Ishikawa (cell line): Measurements from ENCODE around the gene TTC16.

ENCODE experiments used
- CEBPB ChIP-seq: IDR thresholded peaks from 2 replicates; pipeline ENCODE4 v1.6.1; 2012
- CREB1 ChIP-seq: IDR thresholded peaks from 2 replicates; pipeline ENCODE4 v1.6.1; 2012; ENCODE audit warnings: low read depth
- EGR1 ChIP-seq: IDR thresholded peaks from 2 replicates; pipeline ENCODE4 v1.6.1; 2012
- EP300 ChIP-seq: IDR thresholded peaks from 2 replicates; pipeline ENCODE4 v1.6.1; 2012; ENCODE audit warnings: borderline replicate concordance
- FOXM1 ChIP-seq: IDR thresholded peaks from 2 replicates; pipeline ENCODE4 v1.6.1; 2012; ENCODE audit warnings: low read depth, borderline replicate concordance
- NFIC ChIP-seq: IDR thresholded peaks from 2 replicates; pipeline ENCODE4 v1.6.1; 2012
- RAD21 ChIP-seq: IDR thresholded peaks from 2 replicates; pipeline ENCODE4 v1.6.1; 2012; ENCODE audit warnings: low read depth
- TAF1 ChIP-seq: IDR thresholded peaks from 2 replicates; pipeline ENCODE4 v1.6.1; 2012; ENCODE audit warnings: low read depth, mild to moderate bottlenecking
- TCF12 ChIP-seq: IDR thresholded peaks from 2 replicates; pipeline ENCODE4 v1.6.1; 2012; ENCODE audit warnings: low read depth
- TEAD4 ChIP-seq: IDR thresholded peaks from 2 replicates; pipeline ENCODE4 v1.6.1; 2012
- YY1 ChIP-seq: IDR thresholded peaks from 2 replicates; pipeline ENCODE4 v1.6.1; 2012; ENCODE audit warnings: low read depth
- ZBTB7A ChIP-seq: IDR thresholded peaks from 2 replicates; pipeline ENCODE4 v1.6.1; 2012; ENCODE audit warnings: low read depth
- TF ChIP-seq, protein P1 (sequence below): IDR thresholded peaks from 2 replicates; pipeline ENCODE4 v1.6.1; 2012
- TF ChIP-seq, protein P2 (sequence below): IDR thresholded peaks from 2 replicates; pipeline ENCODE4 v1.6.1; 2012; ENCODE audit warnings: low read depth, mild to moderate bottlenecking
- TF ChIP-seq, protein P3 (sequence below): IDR thresholded peaks from 2 replicates; pipeline ENCODE4 v1.6.1; 2012

TTC16 gene

DNA sequence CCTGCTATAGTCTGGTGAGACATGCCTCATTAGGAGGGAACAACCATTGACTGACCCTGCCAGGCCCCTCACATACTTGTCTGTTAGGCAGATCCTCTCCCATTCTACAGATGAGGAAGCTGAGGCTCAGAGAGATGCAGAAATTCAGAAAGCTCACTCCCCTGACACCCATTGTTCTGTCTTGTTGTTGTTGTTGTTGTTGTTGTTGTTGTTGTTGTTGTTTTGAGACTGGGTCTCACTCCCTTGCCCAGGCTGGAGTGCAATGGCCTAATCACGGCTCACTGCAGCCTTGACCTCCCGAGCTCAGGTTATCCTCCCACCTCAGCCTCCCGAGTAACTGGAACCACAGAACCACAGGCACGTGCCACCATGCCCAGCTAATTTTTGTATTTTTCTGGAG, 22.2 kb upstream of the TTC16 start:
- no peak for TF ChIP-seq ZBTB7A
- no peak for TF ChIP-seq TEAD4
- TF ChIP-seq EGR1 = no peak
- TF ChIP-seq TCF12 = no peak
- TF ChIP-seq TAF1 = no peak
- TF ChIP-seq, protein P1, sequence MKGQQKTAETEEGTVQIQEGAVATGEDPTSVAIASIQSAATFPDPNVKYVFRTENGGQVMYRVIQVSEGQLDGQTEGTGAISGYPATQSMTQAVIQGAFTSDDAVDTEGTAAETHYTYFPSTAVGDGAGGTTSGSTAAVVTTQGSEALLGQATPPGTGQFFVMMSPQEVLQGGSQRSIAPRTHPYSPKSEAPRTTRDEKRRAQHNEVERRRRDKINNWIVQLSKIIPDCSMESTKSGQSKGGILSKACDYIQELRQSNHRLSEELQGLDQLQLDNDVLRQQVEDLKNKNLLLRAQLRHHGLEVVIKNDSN = no peak
- TF ChIP-seq NFIC = no peak
- no peak for TF ChIP-seq CREB1
- TF ChIP-seq RAD21 = no peak
- no peak for TF ChIP-seq CEBPB
- TF ChIP-seq, protein P2, sequence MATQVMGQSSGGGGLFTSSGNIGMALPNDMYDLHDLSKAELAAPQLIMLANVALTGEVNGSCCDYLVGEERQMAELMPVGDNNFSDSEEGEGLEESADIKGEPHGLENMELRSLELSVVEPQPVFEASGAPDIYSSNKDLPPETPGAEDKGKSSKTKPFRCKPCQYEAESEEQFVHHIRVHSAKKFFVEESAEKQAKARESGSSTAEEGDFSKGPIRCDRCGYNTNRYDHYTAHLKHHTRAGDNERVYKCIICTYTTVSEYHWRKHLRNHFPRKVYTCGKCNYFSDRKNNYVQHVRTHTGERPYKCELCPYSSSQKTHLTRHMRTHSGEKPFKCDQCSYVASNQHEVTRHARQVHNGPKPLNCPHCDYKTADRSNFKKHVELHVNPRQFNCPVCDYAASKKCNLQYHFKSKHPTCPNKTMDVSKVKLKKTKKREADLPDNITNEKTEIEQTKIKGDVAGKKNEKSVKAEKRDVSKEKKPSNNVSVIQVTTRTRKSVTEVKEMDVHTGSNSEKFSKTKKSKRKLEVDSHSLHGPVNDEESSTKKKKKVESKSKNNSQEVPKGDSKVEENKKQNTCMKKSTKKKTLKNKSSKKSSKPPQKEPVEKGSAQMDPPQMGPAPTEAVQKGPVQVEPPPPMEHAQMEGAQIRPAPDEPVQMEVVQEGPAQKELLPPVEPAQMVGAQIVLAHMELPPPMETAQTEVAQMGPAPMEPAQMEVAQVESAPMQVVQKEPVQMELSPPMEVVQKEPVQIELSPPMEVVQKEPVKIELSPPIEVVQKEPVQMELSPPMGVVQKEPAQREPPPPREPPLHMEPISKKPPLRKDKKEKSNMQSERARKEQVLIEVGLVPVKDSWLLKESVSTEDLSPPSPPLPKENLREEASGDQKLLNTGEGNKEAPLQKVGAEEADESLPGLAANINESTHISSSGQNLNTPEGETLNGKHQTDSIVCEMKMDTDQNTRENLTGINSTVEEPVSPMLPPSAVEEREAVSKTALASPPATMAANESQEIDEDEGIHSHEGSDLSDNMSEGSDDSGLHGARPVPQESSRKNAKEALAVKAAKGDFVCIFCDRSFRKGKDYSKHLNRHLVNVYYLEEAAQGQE = no peak
- TF ChIP-seq EP300 = no peak
- TF ChIP-seq, protein P3, sequence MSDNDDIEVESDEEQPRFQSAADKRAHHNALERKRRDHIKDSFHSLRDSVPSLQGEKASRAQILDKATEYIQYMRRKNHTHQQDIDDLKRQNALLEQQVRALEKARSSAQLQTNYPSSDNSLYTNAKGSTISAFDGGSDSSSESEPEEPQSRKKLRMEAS = no peak
- TF ChIP-seq FOXM1 = no peak

DNA sequence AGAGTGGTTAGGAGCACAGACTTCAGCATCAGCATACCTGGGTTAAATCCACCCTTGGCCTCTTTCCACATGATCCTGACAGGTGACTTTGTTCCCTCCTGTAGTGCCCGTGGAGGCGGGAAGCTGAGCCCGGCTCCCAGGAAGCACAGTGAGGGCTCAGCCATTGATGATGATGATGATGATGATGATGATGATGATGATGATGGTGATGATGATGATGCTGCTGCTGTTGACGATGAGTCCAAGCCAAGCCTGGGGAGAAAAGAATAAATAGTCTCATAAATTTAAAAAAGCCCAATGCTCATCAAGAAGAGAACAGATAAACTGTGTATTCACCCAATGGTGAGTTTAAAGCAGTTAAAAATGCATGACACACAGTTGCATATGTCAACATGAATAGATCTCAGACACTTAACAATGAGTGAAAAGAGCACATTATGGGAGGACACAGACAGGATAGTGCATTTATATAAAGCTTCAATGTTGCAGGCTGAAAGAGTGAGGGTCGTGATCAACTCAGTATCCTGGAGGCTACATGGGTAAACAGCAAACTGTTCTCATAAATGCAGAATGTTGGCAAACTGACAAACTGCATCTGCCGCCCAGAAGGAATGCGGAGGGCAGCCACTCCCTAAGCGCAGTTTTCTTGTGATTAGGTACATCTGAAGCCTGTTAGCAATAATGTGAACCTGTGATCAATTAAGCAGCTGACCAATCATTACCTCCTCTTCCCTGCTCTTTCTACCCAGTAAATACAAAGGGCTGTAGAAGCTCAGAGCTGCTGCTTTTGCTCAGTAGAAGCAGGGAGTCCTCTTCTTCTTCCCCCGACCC, 20.8 kb upstream of the TTC16 start:
- TF ChIP-seq CREB1 = no peak

DNA sequence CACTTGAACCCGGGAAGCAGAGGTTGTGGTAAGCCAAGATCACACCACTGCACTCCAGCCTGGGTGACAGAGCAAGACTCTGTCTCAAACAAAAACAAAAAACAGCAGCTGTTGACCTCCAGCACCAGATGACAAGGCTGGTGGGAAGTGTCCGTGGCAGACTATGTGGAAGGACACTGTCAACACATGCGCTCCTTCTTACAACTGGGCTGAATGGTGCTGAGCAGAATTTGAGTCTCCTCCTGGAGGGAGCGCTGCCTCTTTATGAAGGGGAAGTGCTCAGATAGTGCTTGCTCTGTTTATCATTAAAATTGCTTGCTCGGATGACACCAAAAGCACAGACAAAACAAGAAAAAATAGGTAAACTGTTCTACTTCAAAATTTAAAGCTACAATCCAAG, 18.3 kb upstream of the TTC16 start:
- TF ChIP-seq, protein P1 = no peak
- TF ChIP-seq ZBTB7A = no peak
- TF ChIP-seq TAF1 = no peak
- TF ChIP-seq EP300 = no peak
- no peak for TF ChIP-seq TEAD4
- no peak for TF ChIP-seq YY1
- TF ChIP-seq CREB1 = no peak
- no peak for TF ChIP-seq TCF12
- no peak for TF ChIP-seq RAD21
- no peak for TF ChIP-seq EGR1

DNA sequence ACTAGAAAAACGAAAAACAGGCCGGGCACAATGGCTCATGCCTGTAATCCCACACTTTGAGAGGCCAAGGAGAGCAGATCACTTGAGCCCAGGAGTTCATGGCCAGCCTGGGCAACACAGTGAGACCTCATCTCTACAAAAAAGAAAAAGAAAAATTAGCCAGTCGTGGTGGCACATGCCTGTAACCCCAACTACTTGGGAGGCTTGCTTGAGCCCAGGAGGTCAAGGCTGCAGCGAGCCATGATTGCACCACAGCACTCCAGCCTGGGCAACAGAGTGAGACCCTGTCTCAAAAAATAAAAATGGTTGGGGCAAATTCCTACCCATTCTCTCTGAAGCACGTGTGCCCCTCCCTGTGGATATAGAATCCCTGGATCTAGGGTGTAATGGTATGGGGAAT, 17.5 kb upstream of the TTC16 start:
- TF ChIP-seq ZBTB7A (no peak), FOXM1 (no peak)

DNA sequence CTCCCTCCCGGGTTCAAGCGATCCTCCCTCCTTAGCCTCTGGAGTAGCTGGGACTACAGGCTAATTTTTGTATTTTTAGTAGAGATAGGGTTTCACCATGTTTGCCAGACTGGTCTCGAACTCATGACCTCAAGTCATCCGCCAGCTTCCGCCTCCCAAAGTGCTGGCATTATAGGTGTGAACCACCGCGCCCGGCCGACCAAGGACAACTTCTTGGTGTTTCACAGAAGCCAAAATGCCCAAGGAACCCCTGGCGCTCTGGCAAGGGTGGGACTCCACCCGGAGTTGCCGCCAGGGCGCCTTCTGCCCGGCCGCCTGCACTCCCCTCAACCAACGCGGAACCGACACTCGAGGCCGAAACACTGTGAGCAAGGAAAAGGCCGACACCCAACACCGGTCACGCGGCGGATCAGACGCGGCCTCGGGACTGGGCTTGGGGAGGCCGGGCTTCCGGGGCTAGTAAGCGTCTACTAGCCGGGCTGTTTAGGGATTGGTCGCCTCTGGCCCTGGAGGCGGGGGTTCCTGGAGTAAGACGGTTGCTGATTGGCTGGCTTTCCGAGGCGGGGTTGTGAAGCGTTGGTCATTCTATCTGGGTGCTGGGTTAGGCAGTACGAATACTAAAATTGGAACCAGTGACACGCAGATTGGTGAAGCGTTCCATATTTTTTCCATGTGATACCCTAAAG, 16.8 kb upstream of the TTC16 start:
- 0 out of 2 replicates have a peak, but pooled peaks have one; percentile 50 for TF ChIP-seq TCF12
- TF ChIP-seq, protein P1 = peak; percentile 72
- TF ChIP-seq NFIC = no peak
- no peak for TF ChIP-seq YY1
- no peak for TF ChIP-seq FOXM1
- peak; percentile 2; the same call in 1 of the 2 replicates for TF ChIP-seq TAF1
- no peak for TF ChIP-seq EGR1
- no peak for TF ChIP-seq EP300
- no peak for TF ChIP-seq CEBPB
- TF ChIP-seq RAD21 = no peak
- TF ChIP-seq CREB1 = no peak
- no peak for TF ChIP-seq ZBTB7A
- TF ChIP-seq, protein P2 = no peak
- TF ChIP-seq TEAD4 = no peak
- TF ChIP-seq, protein P3 = peak; percentile 97
